ENCODE measurements around the gene MRPL58.
"Not testable (repeated sequence)": the region's sequence is repeated elsewhere in the genome, so short reads cannot be mapped to it uniquely, and the experiment has no call there.

Gene MRPL58

GRCh38 chr17:75005291-75005690 lies 7.2 kb upstream of the MRPL58 start:
- no peak for ATAC-seq (ENCODE audit: low read depth)
- DNase-seq (ENCODE audit: low spot score) = no peak
- H3K4me3 ChIP-seq (ENCODE audit: severe bottlenecking) = no peak overlapping the region
- no peak overlapping the region for H3K27ac ChIP-seq (ENCODE audit: poor library complexity, severe bottlenecking)
- no peaks in the 10 kb centered on the region for H3K9me3 ChIP-seq (ENCODE audit: severe bottlenecking)
- no peaks in the 10 kb centered on the region for H3K4me1 ChIP-seq (ENCODE audit: insufficient read depth, poor library complexity, severe bottlenecking)
- no peaks in the 10 kb centered on the region for H3K27me3 ChIP-seq (ENCODE audit: insufficient read depth, poor library complexity, severe bottlenecking)
- no peak for TF ChIP-seq CTCF (IDR thresholded peaks at IDR 0.05; ENCODE audit: poor library complexity, severe bottlenecking)
- peaks cover 27% of the 10 kb centered on the region for H3K36me3 ChIP-seq (ENCODE audit: low read depth)

DNA sequence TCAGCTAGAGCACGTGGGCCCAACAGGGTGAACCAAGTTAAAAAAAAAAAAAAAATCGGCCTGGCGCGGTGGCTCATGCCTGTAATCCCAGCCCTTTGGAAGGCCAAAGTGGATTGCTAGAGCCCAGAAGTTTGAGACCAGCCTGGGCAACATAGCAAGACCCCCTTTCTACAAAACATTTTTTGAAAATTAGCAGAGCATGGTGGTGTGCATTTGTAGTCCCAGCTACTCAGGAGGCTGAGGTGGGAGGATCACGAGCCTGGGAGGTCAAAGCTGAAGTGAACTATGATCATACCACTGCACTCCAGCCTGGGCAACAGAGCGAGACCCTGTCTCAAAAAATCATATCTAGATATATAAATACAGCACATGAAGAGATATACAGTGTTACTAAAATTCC lies 6.4 kb upstream of the MRPL58 start:
- peaks cover 26% of the 10 kb centered on the region for H3K36me3 ChIP-seq (ENCODE audit: low read depth)
- not testable (repeated sequence) for ATAC-seq (ENCODE audit: low read depth); H3K4me1 ChIP-seq (ENCODE audit: insufficient read depth, poor library complexity, severe bottlenecking); H3K27ac ChIP-seq (ENCODE audit: poor library complexity, severe bottlenecking); H3K9me3 ChIP-seq (ENCODE audit: severe bottlenecking); H3K27me3 ChIP-seq (ENCODE audit: insufficient read depth, poor library complexity, severe bottlenecking); H3K4me3 ChIP-seq (ENCODE audit: severe bottlenecking); DNase-seq (ENCODE audit: low spot score)

DNA sequence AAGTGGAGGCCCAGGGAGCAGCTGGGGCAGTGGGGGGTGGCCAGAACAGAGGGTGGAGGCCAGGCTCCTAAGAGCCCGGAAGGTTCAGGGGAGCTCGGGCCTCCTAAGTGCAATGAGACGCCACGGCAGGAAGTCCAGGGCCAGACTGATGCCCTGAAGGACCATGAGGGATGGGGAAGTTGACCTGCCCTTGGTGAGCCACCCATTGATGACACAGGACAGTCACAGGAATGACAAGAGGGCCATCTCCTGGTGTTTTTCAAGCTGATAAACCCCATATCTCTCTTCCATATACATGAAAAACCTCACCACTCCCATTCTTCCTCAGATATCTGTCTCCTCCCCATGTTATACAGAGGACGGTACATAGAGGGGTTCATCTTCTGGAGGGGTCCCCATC lies 5.8 kb upstream of the MRPL58 start:
- DNase-seq (ENCODE audit: low spot score) (no peak), ATAC-seq (ENCODE audit: low read depth) (no peak)
- Histone ChIP-seq H3K36me3 (ENCODE audit: low read depth) (peaks cover 20% of the 10 kb centered on the region), H3K4me1 (ENCODE audit: insufficient read depth, poor library complexity, severe bottlenecking) (peaks cover 1% of the 10 kb centered on the region), H3K9me3 (ENCODE audit: severe bottlenecking) (no peaks in the 10 kb centered on the region), H3K4me3 (ENCODE audit: severe bottlenecking) (no peak overlapping the region), H3K27me3 (ENCODE audit: insufficient read depth, poor library complexity, severe bottlenecking) (no peaks in the 10 kb centered on the region), H3K27ac (ENCODE audit: poor library complexity, severe bottlenecking) (no peak overlapping the region)
- TF ChIP-seq CTCF (IDR thresholded peaks at IDR 0.05; ENCODE audit: poor library complexity, severe bottlenecking) = peak; percentile 7

DNA sequence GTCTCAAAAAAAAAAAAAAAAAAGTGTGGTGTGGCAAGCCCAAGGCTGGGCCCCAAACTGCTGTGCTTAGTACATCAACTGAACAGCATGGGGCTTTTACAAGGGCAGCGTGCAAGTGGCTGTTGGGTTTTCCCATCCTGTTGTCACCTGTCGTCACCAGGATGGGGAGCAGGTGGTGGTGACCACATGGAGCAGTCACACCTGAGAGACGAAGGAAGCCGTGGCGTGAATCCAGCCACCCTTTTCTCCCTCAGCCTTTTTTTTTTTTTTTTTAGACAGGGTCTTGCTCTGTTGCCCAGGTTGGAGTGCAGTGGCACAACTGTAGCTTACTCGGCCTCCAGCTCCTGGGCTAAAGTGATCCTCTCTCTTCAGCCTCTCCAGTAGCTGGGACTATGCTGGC lies 4.1 kb upstream of the MRPL58 start:
- H3K4me1 ChIP-seq (ENCODE audit: insufficient read depth, poor library complexity, severe bottlenecking) = peaks cover 7% of the 10 kb centered on the region
- 0 out of 2 replicates have a peak, but pooled peaks cover 6% of the 10 kb centered on the region for H3K36me3 ChIP-seq (ENCODE audit: low read depth)
- H3K27me3 ChIP-seq (ENCODE audit: insufficient read depth, poor library complexity, severe bottlenecking) = no peaks in the 10 kb centered on the region
- DNase-seq (ENCODE audit: low spot score) (no peak), ATAC-seq (ENCODE audit: low read depth) (no peak)
- no peaks in the 10 kb centered on the region for H3K9me3 ChIP-seq (ENCODE audit: severe bottlenecking)
- no peak overlapping the region for H3K27ac ChIP-seq (ENCODE audit: poor library complexity, severe bottlenecking)
- no peak overlapping the region for H3K4me3 ChIP-seq (ENCODE audit: severe bottlenecking)
- TF ChIP-seq CTCF (IDR thresholded peaks at IDR 0.05; ENCODE audit: poor library complexity, severe bottlenecking) = no peak

- Histone ChIP-seq H3K27me3 (ENCODE audit: insufficient read depth, poor library complexity, severe bottlenecking) (no peaks in the 10 kb centered on the region), H3K36me3 (ENCODE audit: low read depth) (no peaks in the 10 kb centered on the region), H3K4me1 (ENCODE audit: insufficient read depth, poor library complexity, severe bottlenecking) (peaks cover 12% of the 10 kb centered on the region), H3K9me3 (ENCODE audit: severe bottlenecking) (no peaks in the 10 kb centered on the region), H3K27ac (ENCODE audit: poor library complexity, severe bottlenecking) (no peak overlapping the region), H3K4me3 (ENCODE audit: severe bottlenecking) (no peak overlapping the region)
- TF ChIP-seq CTCF (IDR thresholded peaks at IDR 0.05; ENCODE audit: poor library complexity, severe bottlenecking) = no peak
- ATAC-seq (ENCODE audit: low read depth) = no peak
- DNase-seq (ENCODE audit: low spot score) = no peak
These were observed 3.2 kb upstream of the MRPL58 start for GRCh38 chr17:75009139-75009724.
